BJ (cell line): Measurements from ENCODE around the gene AGBL4. TPM values are rescaled to one million over a fixed set of nuclear protein-coding genes. Genes with fewer than 3 reads are reported as not detected.

Experiments used
- CTCF ChIA-PET: fragments of 350-600 bp; formaldehyde crosslinking; extraction: SDS; loops from one replicate; lab custom pipeline; 2021; ENCODE audit warnings: antibody characterized with exemption, inconsistent platforms; lab: Yijun Ruan, JAX
- POLR2A ChIA-PET: fragments of 300-600 bp; sonication (Branson Sonifier 250); formaldehyde crosslinking; extraction: SDS; loops from one replicate; lab custom pipeline; 2021; ENCODE audit warnings: antibody characterized with exemption; lab: Charles Lee
- DNase-seq: peaks from one replicate; pipeline ENCODE4 v3.0.0-alpha.2; 2011; ENCODE audit warnings: low read depth
- H3K27me3 ChIP-seq: 2 replicates; pipeline ENCODE4 v1.6.0; 2011; ENCODE audit warnings: low read length; ENCODE audit not compliant: control insufficient read depth, insufficient read depth
- H3K36me3 ChIP-seq: 2 replicates; pipeline ENCODE4 v1.5.1; 2011; ENCODE audit warnings: low read length; ENCODE audit not compliant: control insufficient read depth, insufficient read depth
- H3K4me3 ChIP-seq: 2 replicates; pipeline ENCODE4 v1.5.1; 2011; ENCODE audit warnings: low read depth, mild to moderate bottlenecking, control low read depth, low read length
- CTCF ChIP-seq: IDR thresholded peaks from 2 replicates; pipeline ENCODE4 v1.5.1; 2011; ENCODE audit warnings: low read depth, mild to moderate bottlenecking, control low read depth, inconsistent platforms, low read length, moderate library complexity; ENCODE audit not compliant: insufficient read depth
- polyA plus RNA-seq: library from polyadenylated mRNA; depleted of rRNA; stranded (reverse); fragments of >200 nt; gene quantifications from 2 replicates; pipeline ENCODE4 v1.2.3, GENCODE V29; 2011

AGBL4 gene
- polyA plus RNA-seq, 1 experiment = not detected

GRCh38 chr1:48679859-48680258 lies 1343.9 kb downstream of the AGBL4 start:
- no peak for TF ChIP-seq CTCF
- H3K27me3 ChIP-seq = no peaks in the 10 kb centered on the region
- DNase-seq = no peak
- H3K36me3 ChIP-seq = no peaks in the 10 kb centered on the region
- ChIA-PET POLR2A (no interaction called here), CTCF (interaction anchor here (1.3 kb wide), 1 partner anchor 138 kb away, joined by 6 read pairs; no protein-coding TSS in a partner anchor)
- no peak overlapping the region for H3K4me3 ChIP-seq

GRCh38 chr1:48678710-48679505 lies 1344.8 kb downstream of the AGBL4 start:
- no peak overlapping the region for H3K4me3 ChIP-seq
- CTCF ChIA-PET = interaction anchor here (0.7 to 4.1 kb wide), 5 partner anchors 8 to 1666 kb away, joined by 3 to 42 read pairs (median 7); no protein-coding TSS in a partner anchor
- POLR2A ChIA-PET = no interaction called here
- no peaks in the 10 kb centered on the region for H3K27me3 ChIP-seq
- no peak for DNase-seq
- no peaks in the 10 kb centered on the region for H3K36me3 ChIP-seq
- no peak for TF ChIP-seq CTCF

GRCh38 chr1:48677306-48678287 lies 1346.2 kb downstream of the AGBL4 start:
- DNase-seq = no peak
- Histone ChIP-seq H3K27me3 (no peaks in the 10 kb centered on the region), H3K36me3 (no peaks in the 10 kb centered on the region), H3K4me3 (no peak overlapping the region)
- ChIA-PET POLR2A (interaction anchor here (0.5 to 0.6 kb wide), 2 partner anchors 193 to 1842 kb away, joined by 3 to 8 read pairs; no protein-coding TSS in a partner anchor), CTCF (interaction anchor here (0.6 to 4.1 kb wide), 26 partner anchors 9 to 1671 kb away, joined by 3 to 42 read pairs (median 4); no protein-coding TSS in a partner anchor)
- TF ChIP-seq CTCF = peak; percentile 60

- no peak for TF ChIP-seq CTCF
- H3K36me3 ChIP-seq = no peaks in the 10 kb centered on the region
- ChIA-PET CTCF (interaction anchor here (0.7 to 4.1 kb wide), 23 partner anchors 9 to 1671 kb away, joined by 3 to 42 read pairs (median 4); no protein-coding TSS in a partner anchor), POLR2A (no interaction called here)
- H3K4me3 ChIP-seq = no peak overlapping the region
- DNase-seq = no peak
- H3K27me3 ChIP-seq = no peaks in the 10 kb centered on the region
Measured at GRCh38 chr1:48676822-48677221, 1346.9 kb downstream of the AGBL4 start.
